NCI-H1436 (cell line): ENCODE measurements around the gene TBC1D1.

Source experiments
- DNase-seq: peaks from one replicate; lab custom pipeline; 2025; lab: John Stamatoyannopoulos, UW

The TBC1D1 gene

DNA sequence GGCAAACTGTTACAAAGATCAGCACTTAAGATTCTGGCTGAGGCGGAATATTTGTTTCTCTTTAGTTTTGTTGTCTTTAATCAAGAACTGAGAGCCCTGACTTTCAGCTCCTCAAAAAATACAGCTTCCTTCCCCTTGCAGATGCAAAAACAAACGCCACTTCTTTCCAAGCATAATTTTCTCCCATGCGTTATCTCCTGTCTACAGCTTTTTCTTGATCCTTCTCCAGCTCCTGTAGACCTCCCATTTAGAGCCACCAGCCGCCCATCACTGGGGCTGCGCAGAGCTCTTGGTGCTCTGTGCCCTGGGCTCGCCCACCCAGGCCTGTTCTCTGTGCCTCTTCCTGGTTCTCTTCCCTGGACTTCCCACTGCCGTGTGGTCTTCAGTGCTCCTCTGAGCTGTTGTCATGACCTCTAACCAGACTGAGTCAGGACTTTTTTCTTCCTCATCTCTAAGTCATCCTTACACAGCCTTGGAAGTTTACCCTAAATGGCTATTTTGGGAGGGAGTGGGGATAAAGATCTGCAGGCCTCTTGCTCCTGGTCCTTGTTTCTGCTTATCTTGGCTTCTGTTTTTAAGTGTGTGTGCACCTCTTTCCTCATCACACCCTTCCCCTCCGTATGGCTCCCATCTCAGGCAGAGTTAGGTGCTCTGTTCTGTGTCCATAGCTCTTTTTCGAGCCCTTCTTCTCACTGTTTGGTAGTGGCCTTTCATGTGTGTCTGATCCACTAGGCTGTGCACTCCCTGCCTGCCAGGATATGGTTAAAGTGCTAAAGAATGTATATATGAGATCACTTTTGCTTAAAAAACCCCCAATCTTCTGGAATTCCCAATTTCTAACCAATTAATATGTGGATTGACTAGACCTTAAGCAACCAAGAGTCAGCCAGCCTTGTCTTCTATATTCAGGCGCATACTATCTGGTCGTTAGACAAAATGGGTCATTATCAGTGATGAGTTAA, 191.8 kb downstream of the TBC1D1 start:
- DNase-seq = no peak

DNA sequence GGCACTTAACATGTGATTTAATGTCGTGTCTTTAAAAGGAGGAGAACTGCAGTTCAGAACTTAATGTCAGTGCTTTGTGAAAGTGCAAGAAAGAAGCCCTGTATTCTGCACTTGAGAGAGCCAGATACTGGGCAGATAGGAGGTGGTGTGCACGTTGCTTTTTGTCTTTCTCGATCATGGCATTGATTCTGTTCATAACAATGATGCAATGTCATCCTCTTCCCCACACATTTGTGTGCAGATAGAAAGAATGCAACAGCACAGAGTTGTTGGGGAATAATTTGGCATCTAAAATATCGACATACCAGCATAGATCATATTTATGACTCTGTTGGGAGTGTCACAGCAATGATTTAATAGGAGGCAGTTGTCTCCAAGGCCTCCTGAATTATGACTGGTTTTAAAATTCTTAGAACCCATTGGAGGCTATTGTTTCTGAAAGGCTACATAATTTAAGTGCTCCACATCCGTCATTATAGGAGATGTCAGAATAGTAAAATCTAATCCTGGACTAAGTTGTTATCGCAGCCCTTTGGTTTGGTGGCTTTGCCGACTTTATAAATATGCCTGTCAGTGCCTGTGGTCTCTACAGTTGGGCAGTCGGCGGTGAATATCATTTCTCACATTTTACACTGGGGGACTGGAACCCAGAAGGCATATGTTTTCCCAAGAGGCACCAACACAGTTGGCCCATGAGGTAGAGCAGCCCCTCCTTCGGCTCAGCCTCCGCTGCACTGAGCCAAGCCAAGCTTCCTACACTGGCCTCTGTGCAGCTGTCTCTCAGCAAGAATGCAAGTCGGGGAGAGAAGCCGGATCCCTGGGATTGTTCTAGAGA, 194.2 kb downstream of the TBC1D1 start:
- DNase-seq = no peak

DNA sequence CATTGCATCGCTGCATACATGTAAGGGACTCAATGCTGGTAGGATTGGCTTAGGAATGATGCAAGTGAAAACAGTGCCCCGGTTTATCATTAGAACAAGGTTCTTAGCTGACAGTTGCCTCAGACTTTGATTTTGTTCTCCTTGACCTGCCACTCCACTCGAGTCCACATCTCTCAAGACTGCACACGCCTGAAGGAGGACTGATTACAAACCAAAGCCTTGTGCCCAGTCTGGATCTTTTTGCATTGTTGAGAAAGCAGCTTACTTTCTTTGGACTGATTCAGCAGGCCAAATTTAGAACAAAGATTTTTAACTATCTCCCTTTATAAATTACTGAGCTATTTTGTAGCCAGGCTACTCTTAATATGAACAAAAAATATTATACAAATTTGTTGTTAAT, 194.9 kb downstream of the TBC1D1 start:
- DNase-seq = no peak

DNA sequence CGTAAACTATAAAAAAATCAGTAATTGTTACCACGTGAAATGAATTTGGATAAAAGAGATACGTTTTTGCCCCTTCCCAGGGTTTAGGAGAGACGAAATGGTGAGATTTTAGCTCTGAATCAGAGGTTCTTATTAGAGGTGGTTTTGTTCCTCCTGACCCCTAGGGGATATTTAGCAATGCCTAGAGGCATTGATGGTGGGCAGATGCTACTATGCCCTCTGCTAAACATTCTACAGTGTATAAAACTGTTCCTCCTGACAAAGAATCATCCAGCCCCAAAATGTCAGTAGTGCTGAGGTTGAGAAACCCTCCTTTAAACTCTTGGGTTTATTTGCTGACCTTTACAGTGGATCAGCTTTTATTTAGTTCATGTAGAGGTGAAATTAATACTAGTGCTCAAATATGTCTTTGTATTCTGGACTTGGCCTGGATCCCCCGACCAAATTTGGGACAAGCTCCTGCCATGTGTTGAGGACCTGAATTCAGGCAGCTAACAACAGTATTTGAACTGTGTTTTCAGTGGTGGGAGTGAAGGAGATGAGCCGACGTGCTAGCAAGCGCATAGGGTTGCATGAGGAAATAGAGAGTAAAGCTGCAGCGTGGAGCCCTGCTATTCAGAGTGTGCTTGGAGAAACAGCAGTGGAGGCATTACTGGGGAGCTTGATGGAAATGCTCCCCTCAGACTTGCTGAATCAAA, 195.4 kb downstream of the TBC1D1 start:
- DNase-seq = no peak

DNA sequence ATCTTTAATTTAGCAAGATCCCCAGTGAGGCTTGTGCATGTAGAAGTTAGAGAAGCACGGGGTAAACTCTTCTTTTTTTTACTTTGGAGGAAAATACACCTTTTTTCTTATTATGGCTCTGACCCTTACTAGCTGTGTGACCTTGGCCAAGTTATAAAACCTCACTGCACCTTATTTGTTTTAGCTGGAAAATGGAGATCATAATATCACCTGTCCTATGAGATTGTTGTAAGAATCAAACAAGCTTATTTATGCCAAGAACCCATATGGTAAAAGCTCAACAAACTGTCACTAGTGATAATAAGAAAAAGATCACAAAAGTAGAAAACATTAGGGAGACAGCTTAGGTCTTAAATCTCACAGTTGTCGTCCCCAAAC, 196.0 kb downstream of the TBC1D1 start:
- DNase-seq = no peak

DNA sequence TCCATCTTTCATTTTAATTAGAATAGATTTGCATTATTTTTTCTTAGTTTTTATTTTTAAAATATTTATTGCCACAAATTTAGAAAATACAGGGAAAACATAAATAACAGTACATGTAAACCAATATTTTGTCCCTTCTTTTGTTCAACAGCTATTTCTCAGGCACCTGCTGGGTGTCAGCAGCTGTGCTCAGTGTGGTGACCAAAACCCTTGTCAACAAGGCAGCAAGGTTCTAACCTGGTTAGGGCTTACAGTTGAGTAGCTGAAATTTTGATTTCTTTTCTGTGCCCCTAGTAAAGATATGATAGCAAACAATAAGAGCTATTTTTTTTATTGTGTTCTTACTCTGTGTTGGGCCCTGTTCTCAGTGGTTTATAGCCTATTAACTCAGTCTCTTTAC, 197.4 kb downstream of the TBC1D1 start:
- no peak for DNase-seq

DNA sequence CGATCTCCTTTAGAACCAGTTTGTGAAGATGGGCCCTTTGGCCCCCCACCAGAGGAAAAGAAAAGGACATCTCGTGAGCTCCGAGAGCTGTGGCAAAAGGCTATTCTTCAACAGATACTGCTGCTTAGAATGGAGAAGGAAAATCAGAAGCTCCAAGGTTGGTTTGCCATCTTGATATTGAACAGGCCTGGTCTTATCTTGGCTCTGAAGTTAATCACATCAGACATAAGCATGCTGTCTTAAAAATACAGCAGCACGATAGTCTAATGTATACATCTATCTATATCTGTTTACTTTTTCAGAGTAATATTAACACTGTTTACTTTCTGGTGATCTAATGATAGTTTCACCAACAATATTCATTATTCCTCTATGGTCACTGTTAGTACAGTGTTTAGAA, 199.1 kb downstream of the TBC1D1 start:
- no peak for DNase-seq

DNA sequence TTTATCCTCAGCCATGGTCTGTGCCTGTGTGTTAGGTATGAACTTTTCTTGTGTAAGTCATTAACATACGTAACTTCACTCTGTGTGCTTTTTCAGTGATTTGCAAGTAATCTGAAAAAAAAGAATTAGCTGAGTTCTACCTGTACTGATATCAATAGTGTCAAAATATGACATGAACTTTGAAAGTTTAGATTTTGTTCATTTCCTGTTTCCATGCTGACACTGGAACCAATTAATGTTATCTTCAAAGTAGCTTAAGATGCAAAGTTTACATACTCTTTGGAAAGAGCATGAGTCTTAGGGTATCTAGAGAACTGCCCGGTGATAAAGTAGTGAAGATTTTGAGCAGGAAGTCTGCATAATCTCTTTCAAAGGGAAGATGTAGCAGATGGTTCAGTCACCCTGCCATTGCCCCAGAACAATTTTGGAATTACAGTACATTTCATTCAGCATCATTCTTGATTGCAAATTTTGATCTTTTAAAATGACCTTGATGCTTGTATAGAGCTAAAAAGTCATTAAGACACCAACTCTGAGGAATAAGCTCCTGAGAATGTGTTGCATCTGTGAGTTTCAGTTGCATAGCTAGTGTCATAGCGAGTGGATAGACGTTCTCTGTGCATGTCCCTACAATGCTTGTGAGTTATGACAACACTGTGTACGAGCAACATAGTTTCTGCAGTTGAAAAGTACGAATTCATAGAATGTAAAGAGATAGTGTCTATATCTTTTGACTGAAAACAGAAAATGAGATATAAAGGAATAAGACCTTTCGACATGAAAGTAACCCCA, 199.8 kb downstream of the TBC1D1 start:
- no peak for DNase-seq

DNA sequence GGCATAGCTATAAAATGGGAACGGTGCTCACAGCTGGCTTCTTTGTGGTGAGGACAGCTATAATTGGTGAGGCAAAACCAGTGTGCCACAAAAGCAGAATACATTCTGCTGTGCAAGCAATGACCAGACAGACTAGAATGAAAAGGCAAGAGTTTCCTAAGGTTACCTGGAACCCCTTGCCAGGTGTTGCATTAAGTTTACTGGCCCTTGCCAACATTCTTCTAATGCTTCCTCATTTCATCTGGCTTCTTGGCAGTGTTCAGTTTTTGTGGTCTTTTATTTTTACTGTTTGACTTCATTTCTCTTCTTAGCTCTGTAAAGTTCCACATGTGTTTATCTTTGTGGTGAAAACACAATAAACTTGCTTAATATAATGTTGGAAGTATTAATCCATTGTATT, 200.8 kb downstream of the TBC1D1 start:
- no peak for DNase-seq

DNA sequence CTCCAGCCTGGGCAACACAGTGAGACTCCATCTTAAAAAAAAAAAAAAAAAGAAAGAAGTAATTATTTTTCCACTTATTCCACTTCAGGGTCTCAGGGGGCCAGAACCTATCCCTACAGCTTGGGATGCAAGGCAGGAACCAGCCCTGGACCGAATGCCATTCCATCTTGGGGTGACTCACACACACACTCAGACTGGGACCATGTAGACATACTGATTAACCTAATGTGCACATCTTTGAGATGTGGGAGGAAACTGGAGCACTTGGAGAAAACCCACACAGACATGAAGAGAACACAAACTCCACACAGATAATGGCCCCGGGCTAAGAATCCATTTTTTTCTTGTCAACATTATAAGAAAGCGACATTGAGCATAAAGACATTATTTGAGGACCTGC, 201.8 kb downstream of the TBC1D1 start:
- DNase-seq = no peak

DNA sequence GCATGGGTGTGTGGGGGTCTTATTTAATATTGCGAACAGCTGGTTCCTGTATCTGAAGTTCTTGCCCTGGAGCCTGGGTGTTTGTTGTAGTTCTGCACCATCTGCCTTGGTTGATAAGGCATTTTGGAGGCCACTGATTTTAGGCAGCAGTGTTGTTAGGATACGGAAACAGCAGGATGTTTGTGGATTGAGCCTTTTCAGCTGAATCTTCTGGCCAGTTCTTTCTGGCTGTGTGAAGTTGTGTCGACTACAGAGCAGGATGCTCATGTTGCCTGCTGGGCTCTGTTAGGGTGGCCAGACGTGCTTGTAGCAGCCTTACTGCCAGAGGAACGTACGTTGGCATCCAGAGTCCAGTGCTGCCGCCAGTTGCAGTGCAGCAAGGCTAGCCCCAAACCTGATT, 203.5 kb downstream of the TBC1D1 start:
- no peak for DNase-seq

DNA sequence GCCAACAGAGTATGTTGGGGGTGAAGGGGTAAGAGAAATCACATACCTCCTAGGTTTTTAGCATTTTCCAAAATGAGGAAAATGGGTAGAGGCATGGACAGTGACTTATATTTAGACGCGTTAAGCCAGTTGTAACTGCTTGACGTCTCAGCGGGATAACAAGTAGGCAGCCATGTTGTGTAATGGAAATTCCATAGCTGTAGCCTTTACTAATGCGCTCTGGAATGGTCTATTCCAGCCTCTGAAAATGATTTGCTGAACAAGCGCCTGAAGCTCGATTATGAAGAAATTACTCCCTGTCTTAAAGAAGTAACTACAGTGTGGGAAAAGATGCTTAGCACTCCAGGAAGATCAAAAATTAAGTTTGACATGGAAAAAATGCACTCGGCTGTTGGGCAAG, 204.8 kb downstream of the TBC1D1 start:
- no peak for DNase-seq

DNA sequence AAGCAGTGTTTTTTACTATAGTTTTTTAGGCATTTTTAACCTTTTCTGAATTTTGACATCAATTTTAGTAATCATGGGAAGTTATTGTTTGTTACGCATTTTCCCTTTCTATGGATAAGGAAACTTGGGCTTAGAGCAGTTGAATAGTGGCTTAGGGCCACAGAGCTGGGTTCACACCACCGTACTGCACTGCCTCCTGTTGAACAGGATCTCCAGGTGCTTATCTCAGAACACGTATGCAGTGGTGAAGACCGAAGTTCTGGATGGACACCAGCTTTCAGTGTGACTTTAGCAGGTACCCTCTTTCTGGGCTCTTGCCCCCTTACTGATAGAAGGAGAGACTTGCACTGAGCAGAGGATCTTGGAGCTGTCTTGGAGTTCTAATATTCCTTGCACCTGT, 206.9 kb downstream of the TBC1D1 start:
- DNase-seq = no peak

DNA sequence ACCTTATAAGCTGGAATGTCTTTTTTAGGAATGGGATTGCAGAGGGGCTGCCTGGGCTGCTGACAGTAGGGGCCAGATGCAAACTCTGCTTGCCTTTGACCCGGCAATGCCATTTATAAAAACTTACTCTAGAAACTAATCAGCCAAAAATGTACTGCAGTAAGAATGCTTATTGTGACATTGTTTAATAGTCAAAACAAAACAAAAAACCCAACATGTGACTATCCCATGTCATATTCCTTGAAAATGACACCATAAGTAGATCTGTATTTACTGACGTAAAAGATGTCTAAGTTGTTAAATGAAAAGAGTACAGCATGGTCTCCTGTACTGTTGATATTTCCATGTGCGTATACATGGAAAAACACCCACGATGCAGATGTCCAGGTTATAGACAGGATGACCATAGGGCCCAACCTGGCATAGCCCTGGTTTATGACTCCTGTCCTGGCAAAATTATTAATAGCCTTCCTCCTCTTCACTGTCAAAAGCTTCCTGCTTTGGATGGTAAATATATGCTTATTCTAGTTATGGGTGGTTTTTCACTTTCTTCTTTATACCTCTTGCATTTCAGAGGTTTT, 208.2 kb downstream of the TBC1D1 start:
- DNase-seq = no peak

DNA sequence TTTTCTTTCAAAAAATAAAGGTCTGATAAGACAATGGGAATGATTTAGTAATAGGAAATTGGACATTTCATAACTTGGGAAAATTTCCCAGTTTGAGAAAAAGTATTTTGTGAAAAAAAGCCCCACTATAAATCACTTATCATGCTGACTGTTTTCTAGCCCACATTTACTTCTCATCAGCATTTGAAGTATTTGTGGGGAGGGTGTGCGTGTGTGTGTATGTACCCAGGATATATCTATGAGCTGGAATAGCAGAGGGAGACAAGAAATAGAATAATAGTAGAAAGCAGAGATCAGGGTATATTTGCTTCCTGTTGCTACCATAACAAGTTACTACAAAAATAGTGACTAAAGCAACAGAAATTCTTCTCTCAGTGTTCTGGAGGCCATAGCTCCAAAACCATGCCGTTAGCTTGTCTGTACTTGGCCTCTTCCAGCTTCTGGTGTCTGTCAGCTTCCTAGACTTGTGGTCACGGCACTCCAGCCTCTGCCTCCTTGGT, 209.1 kb downstream of the TBC1D1 start:
- no peak for DNase-seq

DNA sequence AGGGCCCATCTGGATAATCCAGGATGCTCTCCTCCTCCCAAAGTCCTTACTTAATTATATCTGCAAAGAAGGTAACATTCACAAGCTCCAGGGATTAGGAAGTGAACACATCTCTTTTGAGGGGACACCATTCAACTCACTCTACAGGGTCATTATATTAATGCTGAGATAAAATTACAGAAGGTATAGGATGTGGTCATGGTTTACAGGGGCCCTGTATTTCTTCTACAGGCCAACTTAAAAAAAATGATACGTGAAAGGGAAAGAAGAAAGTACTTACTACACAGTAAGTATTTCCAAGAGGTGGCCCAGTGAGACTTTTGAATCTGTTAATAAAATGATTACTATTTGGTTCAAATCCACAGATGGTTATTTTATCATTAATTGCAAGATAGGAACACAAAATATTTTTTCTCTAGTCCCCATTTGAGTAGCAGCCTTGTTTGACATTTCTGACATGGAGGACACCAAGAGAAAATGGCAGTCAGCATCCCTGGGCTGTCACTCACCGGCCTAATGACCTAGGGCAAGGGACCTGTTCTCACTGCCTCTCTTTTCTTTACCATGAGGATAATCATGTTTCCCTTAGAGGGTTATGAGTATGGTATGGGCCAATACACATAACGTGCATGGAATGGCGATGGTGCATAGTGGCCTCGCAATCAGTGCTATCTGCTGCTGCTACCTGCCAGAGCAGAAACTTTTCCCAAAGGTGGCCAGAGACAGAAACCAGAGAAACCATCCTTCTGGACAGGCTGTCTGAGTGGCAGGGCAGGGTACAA, 209.8 kb downstream of the TBC1D1 start:
- DNase-seq = no peak

DNA sequence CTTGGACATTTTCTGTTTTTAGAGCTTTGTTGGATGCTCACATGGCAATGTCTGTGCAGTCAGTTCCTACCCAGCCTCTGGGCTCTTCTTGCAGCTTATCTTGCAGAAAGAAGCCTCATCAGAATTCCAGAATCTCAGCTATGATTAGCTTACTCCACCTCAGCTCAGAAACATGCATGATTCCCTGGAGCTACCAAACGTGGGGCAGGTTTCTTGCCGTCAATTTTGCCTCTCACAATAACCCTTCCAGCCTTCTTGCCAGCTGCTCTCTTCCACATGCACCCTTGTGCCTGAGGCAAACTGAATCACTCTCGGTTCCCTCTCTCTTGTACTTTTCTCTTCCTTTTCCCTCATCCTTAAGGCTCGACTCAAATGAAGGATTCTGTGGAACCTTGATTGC, 210.7 kb downstream of the TBC1D1 start:
- no peak for DNase-seq

DNA sequence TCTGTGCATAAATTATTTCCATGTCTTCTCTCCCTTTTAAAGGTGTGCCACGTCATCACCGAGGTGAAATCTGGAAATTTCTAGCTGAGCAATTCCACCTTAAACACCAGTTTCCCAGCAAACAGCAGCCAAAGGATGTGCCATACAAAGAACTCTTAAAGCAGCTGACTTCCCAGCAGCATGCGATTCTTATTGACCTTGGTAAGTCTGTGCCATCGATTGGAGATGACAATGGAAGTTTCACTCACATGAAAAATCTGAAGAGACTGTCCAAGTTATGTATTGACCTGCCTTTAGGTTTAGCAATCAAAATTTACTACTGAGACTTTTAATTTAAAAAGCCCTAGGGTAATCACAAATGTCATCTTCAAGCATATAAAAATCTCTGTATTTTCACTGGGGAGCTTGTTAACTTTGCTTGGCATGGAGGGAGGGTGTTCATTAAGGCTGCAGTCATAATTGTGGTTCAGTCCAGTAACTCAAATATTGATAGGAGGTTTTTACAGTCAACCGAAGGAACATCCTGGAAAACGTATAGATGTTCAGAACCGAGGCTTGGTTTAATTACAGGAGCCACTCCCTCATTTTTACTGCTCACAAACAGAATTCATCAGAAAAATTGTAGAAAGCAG, 212.2 kb downstream of the TBC1D1 start:
- DNase-seq = no peak

DNA sequence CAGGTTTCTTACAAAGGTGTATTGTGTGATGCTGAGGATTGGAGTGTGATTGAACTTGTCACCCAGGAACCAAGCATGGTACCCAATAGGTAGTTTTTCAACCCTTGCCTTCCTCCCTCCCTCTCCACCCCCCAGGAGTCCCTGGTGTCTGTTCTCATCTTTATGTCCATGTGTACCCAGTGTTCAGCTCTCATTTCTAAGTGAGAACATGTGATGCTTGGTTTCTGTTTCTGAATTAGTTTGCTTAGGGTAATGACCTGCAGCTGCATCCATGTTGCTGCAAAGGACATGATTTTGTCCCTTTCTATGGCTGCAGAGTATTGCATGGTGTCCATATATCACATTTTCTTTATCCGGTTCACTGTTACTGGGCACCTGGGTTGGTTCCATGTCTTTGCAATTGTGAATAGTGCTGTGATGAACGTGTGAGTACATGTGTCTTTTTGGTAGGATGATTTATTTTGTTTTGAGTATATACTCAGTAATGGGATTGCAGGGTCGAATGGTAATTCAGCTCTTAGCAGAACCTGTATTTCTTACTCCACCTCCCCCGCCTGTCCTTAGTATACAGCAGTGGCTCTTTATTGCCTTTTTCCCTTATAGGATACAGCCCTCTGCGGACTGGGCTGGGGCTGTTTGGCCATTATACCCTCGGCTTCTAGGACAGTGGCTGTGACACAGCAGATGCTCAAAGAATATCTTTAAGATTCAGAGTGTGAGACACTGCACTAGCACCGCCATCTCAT, 214.8 kb downstream of the TBC1D1 start:
- no peak for DNase-seq
